WERI-Rb-1 (cell line): ENCODE data around the gene IPO8.

Experiments used
- DNase-seq: peaks from one replicate; pipeline ENCODE4 v3.0.0-alpha.2; 2020
- H3K27ac ChIP-seq: fragments of 250-450 bp; sonication (Bioruptor Pico); 2 replicates; pipeline ENCODE4 v1.5.1; 2020; ENCODE audit warnings: mild to moderate bottlenecking, moderate library complexity
- H3K27me3 ChIP-seq: fragments of 250-450 bp; sonication (Bioruptor Pico); 2 replicates; pipeline ENCODE4 v1.5.1; 2021; ENCODE audit warnings: mild to moderate bottlenecking, low read depth, moderate library complexity; ENCODE audit not compliant: insufficient read depth, severe bottlenecking
- H3K36me3 ChIP-seq: fragments of 250-450 bp; sonication (Bioruptor Pico); 2 replicates; pipeline ENCODE4 v1.5.1; 2020; ENCODE audit warnings: mild to moderate bottlenecking, moderate library complexity
- H3K4me3 ChIP-seq: 2 replicates; pipeline ENCODE4 v1.5.1; 2011; ENCODE audit warnings: low read depth, mild to moderate bottlenecking, control low read depth, low read length
- H3K9me3 ChIP-seq: fragments of 250-450 bp; sonication (Bioruptor Pico); 2 replicates; pipeline ENCODE4 v1.5.1; 2021; ENCODE audit warnings: mild to moderate bottlenecking, moderate library complexity; ENCODE audit not compliant: severe bottlenecking
- TF ChIP-seq, protein P1 (sequence below): IDR thresholded peaks from 2 replicates; pipeline ENCODE4 v1.5.1; 2011; ENCODE audit warnings: low read depth, mild to moderate bottlenecking, control low read depth, inconsistent platforms, low read length

IPO8 gene

DNA sequence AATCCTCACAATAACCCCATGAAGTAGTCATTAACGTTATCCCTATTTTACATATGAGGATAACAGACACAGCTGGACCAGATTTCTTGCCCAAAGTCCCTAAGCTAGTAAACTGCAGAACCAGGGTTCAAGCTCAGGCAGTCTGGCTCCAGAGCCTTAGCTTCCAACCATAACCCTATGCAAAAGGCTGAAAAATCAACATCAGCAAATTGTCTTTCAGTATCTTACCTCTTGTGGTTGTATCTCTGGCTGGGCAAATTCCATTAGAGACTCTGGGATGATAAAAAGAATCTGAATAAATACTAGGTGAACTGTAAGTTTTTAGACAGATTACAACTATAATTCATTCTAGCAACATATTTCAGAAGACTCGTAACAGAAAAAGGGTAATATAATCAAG, 34.3 kb upstream of the IPO8 start:
- TF ChIP-seq, protein P1, sequence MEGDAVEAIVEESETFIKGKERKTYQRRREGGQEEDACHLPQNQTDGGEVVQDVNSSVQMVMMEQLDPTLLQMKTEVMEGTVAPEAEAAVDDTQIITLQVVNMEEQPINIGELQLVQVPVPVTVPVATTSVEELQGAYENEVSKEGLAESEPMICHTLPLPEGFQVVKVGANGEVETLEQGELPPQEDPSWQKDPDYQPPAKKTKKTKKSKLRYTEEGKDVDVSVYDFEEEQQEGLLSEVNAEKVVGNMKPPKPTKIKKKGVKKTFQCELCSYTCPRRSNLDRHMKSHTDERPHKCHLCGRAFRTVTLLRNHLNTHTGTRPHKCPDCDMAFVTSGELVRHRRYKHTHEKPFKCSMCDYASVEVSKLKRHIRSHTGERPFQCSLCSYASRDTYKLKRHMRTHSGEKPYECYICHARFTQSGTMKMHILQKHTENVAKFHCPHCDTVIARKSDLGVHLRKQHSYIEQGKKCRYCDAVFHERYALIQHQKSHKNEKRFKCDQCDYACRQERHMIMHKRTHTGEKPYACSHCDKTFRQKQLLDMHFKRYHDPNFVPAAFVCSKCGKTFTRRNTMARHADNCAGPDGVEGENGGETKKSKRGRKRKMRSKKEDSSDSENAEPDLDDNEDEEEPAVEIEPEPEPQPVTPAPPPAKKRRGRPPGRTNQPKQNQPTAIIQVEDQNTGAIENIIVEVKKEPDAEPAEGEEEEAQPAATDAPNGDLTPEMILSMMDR: no peak
- H3K36me3 ChIP-seq: peaks cover 13% of the 10 kb centered on the region

DNA sequence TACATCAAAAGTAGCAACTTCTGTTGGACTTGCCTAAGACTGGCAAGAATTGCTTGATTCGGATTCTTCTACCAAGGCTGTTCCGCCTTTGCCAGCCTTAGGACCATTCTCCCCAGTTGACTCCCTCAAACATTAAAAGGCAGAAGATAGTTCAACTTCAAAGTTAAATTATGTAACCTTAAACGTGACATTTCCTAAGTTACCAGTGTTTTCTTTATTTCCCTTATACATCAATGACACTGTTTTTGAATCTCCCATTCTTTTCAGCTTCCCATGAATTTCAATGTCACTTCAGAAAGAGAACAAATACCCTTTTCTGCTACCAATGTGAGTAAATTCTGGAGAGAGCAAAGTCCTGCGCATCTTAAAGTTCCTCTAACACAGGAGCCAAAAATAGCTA, 33.9 kb upstream of the IPO8 start:
- no peak for DNase-seq
- peaks cover 13% of the 10 kb centered on the region for H3K36me3 ChIP-seq
- H3K9me3 ChIP-seq: no peaks in the 10 kb centered on the region
- H3K27me3 ChIP-seq: no peaks in the 10 kb centered on the region
- H3K27ac ChIP-seq: no peak overlapping the region
- TF ChIP-seq, protein P1: no peak
- H3K4me3 ChIP-seq: no peak overlapping the region

More for the DNA sequence above, 34.3 kb upstream of the IPO8 start:
- Histone ChIP-seq H3K27ac (no peak overlapping the region), H3K4me3 (no peak overlapping the region), H3K9me3 (no peaks in the 10 kb centered on the region), H3K27me3 (no peaks in the 10 kb centered on the region)
- DNase-seq: no peak

DNA sequence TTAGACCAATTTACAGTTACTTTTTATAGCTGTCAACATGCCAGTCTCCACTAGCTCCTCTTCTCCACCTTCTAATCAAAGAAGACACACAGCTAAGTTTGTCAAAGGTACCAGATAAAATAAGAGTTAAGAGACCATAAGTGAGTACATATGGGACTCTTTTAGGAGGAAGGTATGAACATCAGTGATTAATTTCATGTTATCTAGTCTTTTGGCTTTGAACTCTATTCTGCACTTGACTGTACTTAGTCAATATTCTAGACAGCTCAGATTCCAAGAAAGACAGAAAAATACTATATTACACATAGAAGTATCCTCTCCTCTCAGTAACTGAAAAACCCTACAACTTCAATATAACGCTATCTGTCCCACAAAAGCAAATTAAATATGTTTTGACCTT, 31.0 kb upstream of the IPO8 start:
- H3K27me3 ChIP-seq: no peaks in the 10 kb centered on the region
- H3K36me3 ChIP-seq: peaks cover 13% of the 10 kb centered on the region
- DNase-seq: no peak
- TF ChIP-seq, protein P1: no peak
- H3K9me3 ChIP-seq: no peaks in the 10 kb centered on the region
- no peak overlapping the region for H3K4me3 ChIP-seq
- H3K27ac ChIP-seq: no peak overlapping the region

DNA sequence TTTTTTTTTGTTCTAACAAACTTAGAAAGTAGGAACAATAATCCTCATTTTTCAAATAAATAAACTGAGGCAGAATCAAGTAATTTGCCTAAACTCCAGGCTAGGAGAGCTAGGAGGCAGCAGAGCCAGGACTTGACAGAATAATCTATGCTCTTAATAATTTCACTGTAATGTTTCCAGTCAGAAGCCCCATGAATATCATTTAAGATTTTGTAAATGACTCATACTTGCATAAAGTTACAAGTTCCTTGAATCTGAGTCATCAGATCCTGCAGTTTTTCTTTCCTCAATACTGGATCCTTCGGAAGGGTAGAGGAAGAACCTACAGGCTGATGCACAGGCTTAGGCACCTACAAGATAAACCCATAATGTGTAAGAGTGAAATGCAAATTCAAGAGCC, 30.1 kb upstream of the IPO8 start:
- Histone ChIP-seq H3K9me3 (no peaks in the 10 kb centered on the region), H3K27ac (no peak overlapping the region), H3K27me3 (no peaks in the 10 kb centered on the region), H3K36me3 (peaks cover 13% of the 10 kb centered on the region), H3K4me3 (no peak overlapping the region)
- TF ChIP-seq, protein P1: no peak
- no peak for DNase-seq

DNA sequence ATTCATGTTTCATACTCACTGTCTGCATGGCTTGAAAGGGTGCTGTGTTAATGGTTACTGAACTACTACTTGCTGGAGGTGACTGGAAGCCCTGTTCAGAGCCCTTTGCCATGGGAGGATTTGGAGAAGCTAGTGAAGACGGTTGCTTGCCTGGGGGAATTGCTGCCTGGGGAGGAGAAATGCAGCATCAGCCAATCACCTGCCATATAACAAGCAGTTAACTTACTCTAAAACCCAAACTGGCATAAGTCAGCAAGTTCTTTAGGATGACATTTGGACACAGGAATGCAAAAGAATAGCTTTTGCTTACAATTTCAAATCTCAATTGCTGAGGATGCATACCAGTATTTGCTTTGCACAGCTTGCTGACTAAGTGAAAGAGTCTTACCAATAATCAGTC, 23.4 kb upstream of the IPO8 start:
- Histone ChIP-seq H3K9me3 (no peaks in the 10 kb centered on the region), H3K36me3 (peaks cover 16% of the 10 kb centered on the region), H3K27ac (no peak overlapping the region), H3K4me3 (no peak overlapping the region), H3K27me3 (no peaks in the 10 kb centered on the region)
- TF ChIP-seq, protein P1: no peak
- no peak for DNase-seq

DNA sequence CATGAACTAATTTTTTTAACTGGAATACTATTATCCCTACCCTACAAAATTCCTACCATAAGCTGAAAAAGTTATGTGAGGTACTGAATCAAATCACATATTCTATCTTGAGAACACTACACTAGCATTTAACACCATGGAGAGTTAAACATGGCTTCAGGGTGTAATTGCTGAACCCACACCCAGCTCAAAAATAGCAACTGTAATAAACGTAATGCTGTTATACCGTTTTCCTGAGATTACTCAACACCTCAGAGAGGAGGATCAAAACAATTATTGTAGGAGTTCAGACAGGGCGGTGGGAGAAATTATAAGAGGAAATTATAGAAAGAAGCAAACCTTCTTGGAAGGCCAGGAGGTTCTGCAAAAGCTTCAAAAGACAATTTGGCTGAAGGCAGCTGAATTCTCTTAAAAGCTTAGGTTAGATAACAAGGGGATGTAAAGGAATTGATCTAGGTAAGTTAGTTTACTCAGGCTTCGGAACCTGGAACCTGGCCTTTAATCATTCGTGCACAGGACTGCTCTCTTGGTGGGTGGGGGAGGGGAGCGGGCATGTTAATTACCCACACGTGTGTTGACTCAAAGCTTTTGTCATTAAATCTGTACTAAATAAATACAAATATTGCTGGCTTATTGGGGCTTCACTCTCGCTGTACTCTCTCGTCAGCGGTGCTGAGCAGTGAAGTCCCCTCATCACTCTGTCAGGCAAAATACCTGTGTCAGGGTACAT, 12.1 kb upstream of the IPO8 start:
- H3K9me3 ChIP-seq: no peaks in the 10 kb centered on the region
- DNase-seq: no peak
- H3K36me3 ChIP-seq: peaks cover 7% of the 10 kb centered on the region
- H3K4me3 ChIP-seq: no peak overlapping the region
- H3K27me3 ChIP-seq: no peaks in the 10 kb centered on the region
- H3K27ac ChIP-seq: no peak overlapping the region
- TF ChIP-seq, protein P1: no peak
